GM19238 (cell line): ENCODE data around the gene CPNE1.

Experiments
- DNase-seq: peaks from one replicate; pipeline ENCODE4 v3.0.0; 2011; ENCODE audit warnings: low spot score; ENCODE audit not compliant: insufficient read length

Gene CPNE1

GRCh38 chr20:35620818-35621559, 43.7 kb downstream of the CPNE1 start:
- DNase-seq, result no peak

- DNase-seq, result peak; percentile 77
Measured at GRCh38 chr20:35619196-35620095, 45.3 kb downstream of the CPNE1 start.

DNA sequence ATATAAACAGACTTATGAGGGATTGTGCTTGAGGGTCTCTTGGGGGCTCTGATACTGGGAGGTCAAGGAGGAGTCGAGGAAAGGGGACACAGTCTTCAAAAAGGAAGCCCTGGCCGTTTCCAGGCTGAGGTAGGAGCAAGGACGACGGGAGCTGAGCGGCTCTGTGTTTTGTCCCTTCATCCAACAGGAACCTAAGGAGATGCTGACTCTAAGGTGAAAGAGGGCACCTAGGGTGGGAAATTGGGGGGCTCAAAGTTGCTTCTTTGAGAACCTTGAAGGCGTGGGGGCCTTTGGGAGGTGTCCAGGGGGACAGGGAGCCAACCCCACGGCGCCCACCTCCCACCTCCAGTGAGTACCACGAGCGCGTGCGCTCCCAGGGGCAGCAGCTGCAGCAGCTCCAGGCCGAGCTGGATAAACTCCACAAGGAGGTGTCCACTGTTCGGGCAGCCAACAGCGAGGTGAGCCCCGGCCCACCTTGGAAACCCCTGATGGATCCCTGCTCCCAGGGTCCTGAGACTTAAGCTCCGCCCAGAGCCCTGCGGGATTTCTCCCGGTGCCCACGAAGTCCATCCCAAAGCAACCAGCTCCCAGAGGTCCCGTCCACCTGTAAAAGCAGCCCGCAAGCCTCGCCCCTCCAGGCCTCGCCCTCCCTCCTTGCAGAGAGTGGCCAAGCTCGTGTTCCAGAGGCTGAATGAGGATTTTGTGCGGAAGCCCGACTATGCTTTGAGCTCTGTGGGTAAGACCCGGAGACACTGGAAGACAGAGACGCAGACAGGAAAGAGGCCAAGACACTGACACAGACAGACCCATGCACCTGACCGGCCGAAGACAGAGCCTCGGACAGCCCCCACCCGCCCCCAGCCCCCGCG, 46.2 kb downstream of the CPNE1 start:
- no peak for DNase-seq

GRCh38 chr20:35617397-35618262, 47.1 kb downstream of the CPNE1 start:
- peak; percentile 53 for DNase-seq

DNA sequence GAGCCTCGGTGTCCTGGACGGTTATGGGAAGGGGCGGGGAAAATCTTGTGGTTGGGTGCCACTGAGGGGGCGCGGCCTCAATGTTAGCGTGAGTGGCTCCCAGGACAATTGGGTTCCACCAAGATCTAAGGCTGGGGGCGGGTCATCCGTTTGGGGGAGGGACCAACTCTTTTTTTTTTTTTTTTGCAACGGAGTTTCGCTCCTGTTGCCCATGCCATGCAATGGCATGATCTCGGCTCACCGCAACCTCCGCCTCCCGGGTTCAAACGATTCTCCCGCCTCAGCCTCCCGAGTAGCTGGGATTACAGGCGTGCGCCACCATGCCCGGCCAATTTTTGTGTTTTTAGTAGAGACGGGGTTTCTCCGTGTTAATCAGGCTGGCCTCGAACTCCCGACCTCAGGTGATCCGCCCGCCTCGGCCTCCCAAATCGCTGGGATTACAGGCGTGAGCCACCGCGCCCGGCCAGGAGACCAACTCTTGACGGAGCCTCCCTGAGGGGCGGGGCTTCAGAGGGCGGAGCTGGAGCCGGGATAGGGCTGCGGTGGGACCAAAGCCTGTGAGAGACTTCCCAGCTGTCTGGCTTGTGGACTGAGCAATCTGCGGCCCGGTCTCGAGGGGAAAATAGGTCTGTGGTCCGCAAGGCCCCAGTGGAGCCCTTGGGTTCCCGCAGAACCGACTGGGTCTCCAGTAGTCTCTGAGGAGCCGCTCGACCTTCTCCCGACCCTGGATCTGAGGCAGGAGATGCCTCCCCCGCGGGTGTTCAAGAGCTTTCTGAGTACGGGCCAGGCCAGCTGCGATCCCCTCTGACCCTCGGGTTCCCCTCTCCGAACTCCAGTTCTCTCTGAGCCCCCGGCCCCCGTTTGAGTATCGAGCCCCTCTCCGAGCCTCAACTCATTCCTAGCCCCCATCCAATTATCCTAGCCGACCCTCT, 48.0 kb downstream of the CPNE1 start:
- peak; percentile 41 for DNase-seq

DNA sequence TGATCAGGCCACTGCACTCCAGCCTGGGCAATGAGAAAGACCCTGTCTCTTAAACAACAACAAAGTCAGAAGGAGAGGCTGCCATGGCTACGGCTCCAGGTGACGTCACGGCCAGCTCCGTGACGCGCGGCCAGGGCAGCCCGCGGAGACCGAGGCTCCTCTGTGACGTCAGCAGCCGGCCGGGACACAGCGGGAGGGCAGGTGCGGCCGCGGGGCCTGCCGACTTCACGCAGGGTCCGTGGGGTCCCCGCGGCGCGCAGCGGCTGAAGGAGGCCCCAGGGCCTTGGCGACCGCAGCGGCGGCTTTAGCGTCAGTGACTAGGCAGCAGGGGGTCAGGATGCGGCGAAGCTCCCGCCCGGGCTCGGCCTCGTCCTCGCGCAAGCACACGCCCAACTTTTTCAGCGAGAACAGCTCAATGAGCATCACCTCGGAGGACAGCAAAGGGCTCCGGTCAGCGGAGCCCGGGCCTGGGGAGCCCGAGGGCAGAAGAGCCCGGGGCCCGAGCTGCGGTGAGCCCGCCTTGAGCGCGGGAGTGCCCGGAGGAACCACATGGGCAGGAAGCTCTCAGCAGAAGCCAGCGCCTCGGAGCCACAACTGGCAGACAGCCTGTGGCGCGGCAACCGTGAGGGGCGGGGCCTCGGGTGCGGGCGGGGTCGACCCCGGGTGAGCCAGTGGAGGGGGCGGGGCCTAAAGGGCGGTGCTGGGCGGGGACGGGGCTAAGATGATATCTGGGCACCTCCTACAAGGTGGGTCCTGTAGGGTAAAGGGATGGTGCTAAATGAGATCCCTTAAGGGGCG, 48.8 kb downstream of the CPNE1 start, which contains the start of gene SPAG4:
SPAG4 (plus strand) TSS at position 163 of the 798 bp plus-strand sequence; CDS start at position 338, 175 bp downstream.
- peak; percentile 84 for DNase-seq

DNA sequence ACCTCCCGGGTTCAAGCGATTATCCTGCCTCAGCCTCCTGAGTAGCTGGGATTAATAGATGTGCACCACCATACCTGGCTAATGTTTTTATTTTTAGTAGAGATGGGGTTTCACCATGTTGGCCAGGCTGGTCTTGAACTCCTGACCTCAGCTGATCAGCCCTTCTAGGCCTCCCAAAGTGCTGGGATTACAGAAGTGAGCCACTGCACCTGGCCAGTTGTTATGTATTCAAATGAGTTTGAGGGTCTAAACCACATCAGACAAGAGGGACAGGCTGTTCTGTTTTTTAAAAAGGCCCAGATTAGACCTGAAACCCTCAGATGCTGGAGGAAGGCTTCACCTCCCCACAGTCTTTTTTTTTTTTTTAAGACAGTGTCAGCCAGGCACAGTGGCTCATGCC, 53.2 kb downstream of the CPNE1 start:
- DNase-seq, result peak; percentile 45

- no peak for DNase-seq
Measured at GRCh38 chr20:35610833-35611427, 53.8 kb downstream of the CPNE1 start.

GRCh38 chr20:35607003-35607735, 57.5 kb downstream of the CPNE1 start:
- no peak for DNase-seq

DNA sequence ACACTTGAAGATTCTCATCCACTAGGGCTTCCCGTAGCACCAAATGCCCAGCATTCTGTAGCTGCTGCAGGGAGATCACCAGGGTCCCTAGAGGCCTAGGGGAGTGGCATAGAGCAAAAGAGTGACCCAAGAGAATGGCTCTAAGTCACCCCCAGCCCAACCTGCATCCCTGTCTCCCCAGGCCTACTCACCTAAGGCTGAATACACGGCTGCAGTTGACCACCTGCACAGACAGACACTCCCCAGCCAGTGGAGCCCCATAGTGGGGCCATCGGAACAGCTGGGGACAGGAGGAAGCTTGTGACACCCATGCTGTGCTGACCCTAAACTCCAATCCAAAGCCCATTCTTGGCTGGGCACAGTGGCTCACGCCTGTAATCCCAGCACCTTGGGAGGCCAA, 58.6 kb downstream of the CPNE1 start:
- no peak for DNase-seq

DNA sequence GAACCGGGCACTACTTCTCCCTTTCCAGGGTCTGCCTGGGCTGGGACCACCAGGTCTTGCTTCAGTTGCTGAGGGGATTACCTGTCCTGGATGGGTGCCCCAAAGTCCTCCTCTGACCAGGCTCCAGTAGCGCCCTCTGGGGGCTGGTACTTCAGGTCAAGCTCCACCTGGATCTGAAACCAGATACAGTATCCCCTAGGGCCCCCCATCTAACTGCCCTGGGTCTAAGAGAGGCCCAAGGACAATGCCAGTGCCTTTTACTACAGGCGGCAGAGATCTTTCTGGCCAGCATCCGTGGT, 60.3 kb downstream of the CPNE1 start:
- no peak for DNase-seq

DNA sequence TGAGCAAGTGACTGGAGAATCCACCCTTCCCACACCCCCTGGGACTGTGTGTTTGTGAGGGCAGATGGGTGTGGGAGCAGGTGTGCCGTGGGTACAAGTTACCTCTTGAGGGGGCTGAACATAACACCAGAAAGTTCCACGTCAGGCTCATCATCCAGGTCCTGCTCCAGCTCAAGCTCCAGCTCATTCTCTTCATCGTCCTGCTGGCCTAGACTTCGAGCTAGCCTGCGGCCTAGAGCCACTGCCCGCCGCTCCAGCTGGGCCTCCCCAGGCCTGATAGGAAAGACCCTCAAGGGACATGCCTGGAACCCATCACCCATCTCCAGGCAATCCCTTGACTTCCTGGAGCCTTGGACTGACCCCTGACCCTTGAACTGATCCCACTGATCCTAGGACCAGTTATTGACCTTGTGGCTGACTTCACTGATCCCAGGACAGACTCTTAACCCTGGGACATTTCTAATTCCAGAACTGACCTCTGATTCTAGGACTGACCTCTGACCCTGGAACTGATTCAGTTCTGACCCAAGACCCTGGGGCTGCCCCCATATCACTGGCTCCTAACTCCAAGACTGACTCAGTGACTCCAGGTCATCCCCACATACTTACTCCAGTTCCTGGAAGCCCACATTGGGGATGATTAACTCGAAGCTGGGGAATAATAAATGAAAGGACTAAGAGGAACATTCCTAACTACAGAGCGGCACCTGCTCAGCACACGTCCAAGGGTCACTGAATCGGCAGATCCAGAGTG, 60.8 kb downstream of the CPNE1 start:
- DNase-seq, result no peak

GRCh38 chr20:35602851-35603495, 61.7 kb downstream of the CPNE1 start:
- no peak for DNase-seq

- no peak for DNase-seq
Measured at GRCh38 chr20:35601990-35602389, 62.7 kb downstream of the CPNE1 start.

DNA sequence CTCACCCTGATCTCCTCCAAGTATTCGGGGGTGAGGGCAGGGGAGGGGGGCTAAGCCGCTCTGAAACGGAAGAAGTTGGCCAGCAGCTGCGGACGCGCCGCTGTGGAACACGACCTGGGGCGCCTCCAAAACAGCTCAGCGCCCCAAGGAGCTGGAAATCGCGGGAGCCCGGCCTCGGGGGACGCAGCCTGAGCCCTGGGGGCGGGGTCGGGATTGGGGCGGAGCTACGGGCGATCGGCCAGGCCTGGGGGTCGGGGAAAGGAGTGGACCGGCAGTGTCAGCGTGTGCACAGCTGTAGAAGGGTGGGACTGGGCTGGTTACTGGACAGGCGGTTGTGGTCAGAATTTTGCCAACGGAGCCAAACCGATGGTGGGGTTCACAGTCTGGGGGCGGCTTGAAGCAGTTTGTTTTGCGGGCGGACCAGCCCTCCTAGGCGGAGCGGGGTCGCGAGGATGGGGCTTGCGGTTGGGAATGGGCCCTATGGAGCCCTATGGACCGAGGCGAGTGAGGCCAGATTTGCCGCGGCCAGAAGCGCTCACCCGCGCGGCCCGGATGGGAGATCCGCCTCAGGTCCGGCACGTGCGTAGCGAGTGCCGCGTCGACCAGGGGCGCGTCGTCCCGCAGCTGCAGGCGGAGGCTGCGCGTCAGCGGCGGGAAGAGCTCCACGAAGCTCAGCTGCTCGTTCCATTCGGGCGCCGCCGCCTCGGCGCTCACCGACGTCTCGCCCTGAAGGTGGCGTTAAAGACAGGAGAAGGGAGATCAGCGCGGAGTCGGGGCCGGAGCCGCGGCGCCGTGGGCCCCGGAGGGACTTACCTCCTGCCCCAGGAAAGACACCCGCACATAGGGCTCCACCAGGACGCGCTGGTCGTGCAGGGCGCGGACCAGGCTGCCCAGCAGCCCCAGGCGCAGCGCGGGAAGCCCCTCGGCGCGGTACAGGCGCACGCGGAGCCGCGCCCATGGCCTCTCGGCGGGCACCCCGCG, 63.4 kb downstream of the CPNE1 start:
- DNase-seq, result peak; percentile 67
